HG03175 (cell line): ENCODE data around the gene TBC1D10A.

Experiments used
- ATAC-seq: cut with Tn5 transposase; IDR thresholded peaks from one replicate; pipeline ENCODE4 v1.9.1; 2021; ENCODE audit warnings: mild to moderate bottlenecking, moderate library complexity; ENCODE audit not compliant: unreplicated experiment

Gene TBC1D10A

GRCh38 chr22:30249049-30250038 lies 77.4 kb downstream of the TBC1D10A start:
- no peak for ATAC-seq

DNA sequence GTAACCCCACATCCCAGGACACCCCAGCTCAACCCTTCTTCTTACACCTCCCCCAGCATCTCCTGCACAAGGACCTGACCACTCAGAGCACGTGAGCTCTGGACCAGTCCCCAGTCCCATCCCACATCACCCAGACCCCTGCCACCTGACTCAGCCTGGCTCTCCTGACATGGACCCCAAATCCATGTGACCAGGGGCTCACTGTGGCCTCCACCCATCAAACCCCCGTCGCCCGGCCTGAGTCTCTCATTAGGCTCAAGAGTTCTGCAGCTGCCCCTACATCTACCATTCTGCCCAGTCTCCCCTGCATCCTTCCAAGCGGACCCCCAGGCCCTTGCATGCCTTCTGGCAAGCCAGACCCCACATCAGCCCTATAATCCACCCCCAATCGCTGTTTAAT lies 78.3 kb downstream of the TBC1D10A start:
- no peak for ATAC-seq

- ATAC-seq = no peak
Measured at GRCh38 chr22:30247974-30248373, 78.8 kb downstream of the TBC1D10A start.

DNA sequence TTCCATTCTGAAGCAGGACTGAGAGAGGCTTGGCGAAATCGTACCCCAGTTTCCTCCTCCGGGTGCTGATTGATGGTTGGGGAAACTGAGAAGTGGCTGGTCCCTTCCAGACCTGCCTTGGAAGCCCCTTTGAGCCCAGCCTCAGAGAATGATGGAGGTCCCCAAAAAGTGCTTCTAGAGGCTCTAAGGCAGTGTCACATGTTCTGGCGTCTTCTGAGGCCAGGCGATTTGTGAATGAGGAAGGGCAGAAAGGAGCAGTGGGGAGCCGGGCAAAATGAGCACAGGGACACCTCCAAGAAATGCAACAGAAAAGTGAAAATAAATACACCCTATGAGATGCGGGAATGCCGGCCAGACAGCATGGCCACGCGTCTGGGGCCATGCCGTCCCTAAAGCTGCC lies 79.2 kb downstream of the TBC1D10A start:
- ATAC-seq = no peak

GRCh38 chr22:30246814-30247376 lies 79.8 kb downstream of the TBC1D10A start:
- ATAC-seq = no peak

- ATAC-seq = no peak
Measured at GRCh38 chr22:30245985-30246813, 80.5 kb downstream of the TBC1D10A start, which contains the start of gene LIF. TSS of gene LIF (minus strand) at chr22:30246759. CDS start at chr22:30246695, 64 bp downstream.

- no peak for ATAC-seq
Measured at GRCh38 chr22:30245181-30245984, 81.4 kb downstream of the TBC1D10A start.

DNA sequence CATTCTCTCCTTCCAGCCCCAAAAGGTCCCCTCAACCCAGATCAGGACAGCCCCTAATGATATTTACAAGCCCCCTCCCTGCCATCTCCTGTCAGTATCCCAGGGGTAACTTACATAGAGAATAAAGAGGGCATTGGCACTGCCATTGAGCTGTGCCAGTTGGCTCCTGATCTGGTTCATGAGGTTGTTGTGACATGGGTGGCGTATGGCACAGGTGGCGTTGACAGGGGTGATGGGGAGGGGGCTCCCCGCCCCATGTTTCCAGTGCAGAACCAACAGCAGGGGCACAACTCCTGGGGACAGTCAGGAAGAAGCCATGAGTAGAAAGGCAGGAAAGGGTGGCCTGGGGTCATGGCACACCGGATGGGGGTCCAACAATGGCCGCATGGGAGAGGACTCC lies 82.1 kb downstream of the TBC1D10A start:
- ATAC-seq = no peak

GRCh38 chr22:30244066-30244465 lies 82.7 kb downstream of the TBC1D10A start:
- no peak for ATAC-seq

DNA sequence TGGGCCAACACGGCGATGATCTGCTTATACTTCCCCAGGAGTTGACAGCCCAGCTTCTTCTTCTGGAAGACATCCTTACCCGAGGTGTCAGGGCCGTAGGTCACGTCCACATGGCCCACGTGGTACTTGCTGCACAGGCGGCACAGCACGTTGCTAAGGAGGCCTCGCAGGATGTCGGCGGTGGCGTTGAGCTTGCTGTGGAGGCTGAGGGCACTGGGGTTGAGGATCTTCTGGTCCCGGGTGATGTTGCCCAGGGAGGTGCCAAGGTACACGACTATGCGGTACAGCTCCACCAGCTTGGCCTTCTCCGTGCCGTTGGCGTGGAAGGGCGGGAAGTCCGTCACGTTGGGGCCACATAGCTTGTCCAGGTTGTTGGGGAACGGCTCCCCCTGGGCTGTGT lies 83.1 kb downstream of the TBC1D10A start:
- ATAC-seq = no peak
